Stimulated activated CD8-positive, alpha-beta memory T cell treated with anti-CD3 and anti-CD28 coated beads, Interleukin-12 subunit alpha, Interleukin-12 subunit beta, amount 100 ng/mL, for 24 hours (primary cell): ENCODE results near the gene BBS4.
"Not testable (repeated sequence)": the region's sequence is repeated elsewhere in the genome, so short reads cannot be mapped to it uniquely, and the experiment has no call there.

Experiments used
- DNase-seq: peaks from one replicate; pipeline ENCODE4 v3.0.0-alpha.2; 2020; ENCODE audit errors: extremely low read depth

BBS4 gene

GRCh38 chr15:72685925-72686794 lies at the start of gene BBS4, which contains the start of gene HIGD2B:
BBS4 (plus strand) TSS chr15:72686207; CDS start chr15:72686228, 21 bp downstream.
HIGD2B (minus strand) TSS chr15:72686182; CDS start chr15:72676374, 9,808 bp downstream.
- DNase-seq: peak; percentile 72

- DNase-seq: not testable (repeated sequence)
Observed at GRCh38 chr15:72636519-72637282, 49.3 kb upstream of the BBS4 start.

- not testable (repeated sequence) for DNase-seq
Observed at GRCh38 chr15:72639759-72640483, 46.1 kb upstream of the BBS4 start.

GRCh38 chr15:72642271-72642670 lies 43.7 kb upstream of the BBS4 start:
- DNase-seq: not testable (repeated sequence)

- not testable (repeated sequence) for DNase-seq
Observed at GRCh38 chr15:72648631-72649253, 37.3 kb upstream of the BBS4 start.

- not testable (repeated sequence) for DNase-seq
Observed at GRCh38 chr15:72654397-72654796, 31.6 kb upstream of the BBS4 start, which contains the start of gene GOLGA6B. GOLGA6B (plus strand) TSS chr15:72654697; CDS start chr15:72654738, 41 bp downstream.

GRCh38 chr15:72656014-72656413 lies 30.0 kb upstream of the BBS4 start:
- DNase-seq: not testable (repeated sequence)

GRCh38 chr15:72661081-72661480 lies 24.9 kb upstream of the BBS4 start:
- not testable (repeated sequence) for DNase-seq

GRCh38 chr15:72663931-72664330 lies 22.1 kb upstream of the BBS4 start:
- DNase-seq: not testable (repeated sequence)

GRCh38 chr15:72665706-72666105 lies 20.3 kb upstream of the BBS4 start:
- DNase-seq: not testable (repeated sequence)

GRCh38 chr15:72669803-72670202 lies 16.2 kb upstream of the BBS4 start:
- not testable (repeated sequence) for DNase-seq

- peak; percentile 31 for DNase-seq
Observed at GRCh38 chr15:72670656-72671352, 15.2 kb upstream of the BBS4 start.

- no peak for DNase-seq
Observed at GRCh38 chr15:72671525-72671924, 14.5 kb upstream of the BBS4 start.

- no peak for DNase-seq
Observed at GRCh38 chr15:72676838-72677237, 9.2 kb upstream of the BBS4 start.

- no peak for DNase-seq
Observed at GRCh38 chr15:72680931-72681330, 5.1 kb upstream of the BBS4 start.

- DNase-seq: no peak
Observed at GRCh38 chr15:72682772-72683171, 3.2 kb upstream of the BBS4 start.

- no peak for DNase-seq
Observed at GRCh38 chr15:72685301-72685924, 594 bp upstream of the BBS4 start.

GRCh38 chr15:72688697-72689096 lies 2.7 kb downstream of the BBS4 start:
- DNase-seq: no peak

- no peak for DNase-seq
Observed at GRCh38 chr15:72690938-72691337, 4.9 kb downstream of the BBS4 start.

- no peak for DNase-seq
Observed at GRCh38 chr15:72698938-72699337, 12.9 kb downstream of the BBS4 start.
